Calu3 (cell line): ENCODE measurements around the gene VLDLR. TPM values are rescaled to one million over a fixed set of nuclear protein-coding genes. Genes with fewer than 3 reads are reported as not detected.

Experiments
- BruUV-seq: library from RNA; stranded (reverse); fragments of 400-500 nt; replicated peaks from 2 replicates; lab custom pipeline; 2021; lab: Mats Ljungman, UMichigan
- CTCF ChIA-PET: fragments of 300-600 bp; sonication (Branson Sonifier 250); formaldehyde crosslinking; loops from one replicate; lab custom pipeline; 2022; ENCODE audit warnings: antibody characterized with exemption; lab: Charles Lee
- DNase-seq: peaks from one replicate; pipeline ENCODE4 v3.0.0; 2022
- H3K27ac Mint-ChIP-seq: one replicate; pipeline ENCODE4 v1.8.0; 2022; ENCODE audit warnings: mixed read lengths; ENCODE audit not compliant: unreplicated experiment
- H3K27me3 Mint-ChIP-seq: one replicate; pipeline ENCODE4 v1.8.0; 2022; ENCODE audit warnings: mixed read lengths; ENCODE audit not compliant: unreplicated experiment
- H3K36me3 Mint-ChIP-seq: one replicate; pipeline ENCODE4 v1.8.0; 2022; ENCODE audit warnings: mild to moderate bottlenecking, moderate library complexity, mixed read lengths; ENCODE audit not compliant: insufficient read depth, unreplicated experiment
- H3K4me1 Mint-ChIP-seq: one replicate; pipeline ENCODE4 v1.8.0; 2022; ENCODE audit warnings: mild to moderate bottlenecking, low read depth, mixed read lengths; ENCODE audit not compliant: unreplicated experiment
- H3K4me3 Mint-ChIP-seq: one replicate; pipeline ENCODE4 v1.8.0; 2022; ENCODE audit warnings: mild to moderate bottlenecking, low read depth, moderate library complexity, mixed read lengths; ENCODE audit not compliant: unreplicated experiment
- H3K9me3 Mint-ChIP-seq: one replicate; pipeline ENCODE4 v1.8.0; 2022; ENCODE audit warnings: low read depth, mixed read lengths; ENCODE audit not compliant: unreplicated experiment
- CTCF ChIP-seq: fragments of 200-600 bp; IDR thresholded peaks from one replicate; pipeline ENCODE4 v1.8.0; 2022; ENCODE audit warnings: antibody characterized with exemption; ENCODE audit not compliant: unreplicated experiment
- intact Hi-C: fragments of 100-400 bp; cut with micrococcal nuclease; formaldehyde crosslinking; loops from one replicate; pipeline ENCODE4 v1.10.0; 2022; ENCODE audit not compliant: unreplicated experiment
- total RNA-seq: library from RNA; stranded (reverse); gene quantifications from 2 replicates; pipeline ENCODE4 v1.2.3, GENCODE V29; 2022

Gene VLDLR
- total RNA-seq, 1 experiment from 2014 or later: 17.8 TPM

- no TSS peak for BruUV-seq
- DNase-seq: no peak
- CTCF ChIA-PET: interaction anchor here (0.7 kb wide), 1 partner anchor 59 kb away, joined by 7 read pairs; no protein-coding TSS in a partner anchor
- Mint-ChIP-seq H3K4me3 (no peak overlapping the region), H3K9me3 (no peaks in the 10 kb centered on the region), H3K27ac (no peak overlapping the region), H3K36me3 (peaks cover 11% of the 10 kb centered on the region), H3K4me1 (peaks cover 7% of the 10 kb centered on the region), H3K27me3 (no peaks in the 10 kb centered on the region)
- TF ChIP-seq CTCF: no peak
- intact Hi-C loops: no loop called here
Measured at GRCh38 chr9:2657427-2657826, 35.8 kb downstream of the VLDLR start.

GRCh38 chr9:2662496-2662895, 40.9 kb downstream of the VLDLR start:
- TF ChIP-seq CTCF: no peak
- no TSS peak for BruUV-seq
- DNase-seq: peak; percentile 4
- no peak overlapping the region for H3K4me3 Mint-ChIP-seq
- intact Hi-C loops: no loop called here
- CTCF ChIA-PET: no interaction called here
- no peaks in the 10 kb centered on the region for H3K9me3 Mint-ChIP-seq
- H3K4me1 Mint-ChIP-seq: no peaks in the 10 kb centered on the region
- H3K27ac Mint-ChIP-seq: no peak overlapping the region
- H3K27me3 Mint-ChIP-seq: no peaks in the 10 kb centered on the region
- H3K36me3 Mint-ChIP-seq: peaks cover 4% of the 10 kb centered on the region

GRCh38 chr9:2663461-2664173, 42.0 kb downstream of the VLDLR start:
- no peak for DNase-seq
- Mint-ChIP-seq H3K36me3 (peaks cover 4% of the 10 kb centered on the region), H3K27me3 (no peaks in the 10 kb centered on the region), H3K4me1 (no peaks in the 10 kb centered on the region), H3K4me3 (no peak overlapping the region), H3K27ac (no peak overlapping the region), H3K9me3 (no peaks in the 10 kb centered on the region)
- intact Hi-C loops: no loop called here
- CTCF ChIA-PET: no interaction called here
- no peak for TF ChIP-seq CTCF
- BruUV-seq: no TSS peak

- no peak for DNase-seq
- Mint-ChIP-seq H3K9me3 (no peaks in the 10 kb centered on the region), H3K4me1 (no peaks in the 10 kb centered on the region), H3K27ac (no peak overlapping the region), H3K4me3 (no peak overlapping the region), H3K36me3 (peaks cover 4% of the 10 kb centered on the region), H3K27me3 (no peaks in the 10 kb centered on the region)
- TF ChIP-seq CTCF: no peak
- BruUV-seq: no TSS peak
- CTCF ChIA-PET: interaction anchor here (0.7 kb wide), 1 partner anchor 423 kb away, joined by 3 read pairs; no protein-coding TSS in a partner anchor
- intact Hi-C loops: no loop called here
Measured at GRCh38 chr9:2664174-2665065, 42.8 kb downstream of the VLDLR start.
